HG03039 (cell line): ENCODE results near the gene TNFRSF25.

Source experiments
- ATAC-seq: cut with Tn5 transposase; IDR thresholded peaks from one replicate; pipeline ENCODE4 v1.9.1; 2021; ENCODE audit warnings: mild to moderate bottlenecking, moderate library complexity; ENCODE audit not compliant: unreplicated experiment

Gene TNFRSF25

GRCh38 chr1:6488602-6489382 is 22.8 kb upstream of the TNFRSF25 start:
- no peak for ATAC-seq

GRCh38 chr1:6487804-6488484 is 22.0 kb upstream of the TNFRSF25 start:
- ATAC-seq: no peak

- ATAC-seq: no peak
Measured at GRCh38 chr1:6486433-6487011, 20.5 kb upstream of the TNFRSF25 start.

- ATAC-seq: no peak
Measured at GRCh38 chr1:6485168-6486101, 19.5 kb upstream of the TNFRSF25 start.

- no peak for ATAC-seq
Measured at GRCh38 chr1:6484826-6485167, 18.8 kb upstream of the TNFRSF25 start.

GRCh38 chr1:6483761-6484117 is 17.8 kb upstream of the TNFRSF25 start:
- no peak for ATAC-seq

GRCh38 chr1:6483017-6483760 is 17.2 kb upstream of the TNFRSF25 start:
- no peak for ATAC-seq

GRCh38 chr1:6481820-6482219 is 15.8 kb upstream of the TNFRSF25 start:
- no peak for ATAC-seq

GRCh38 chr1:6477039-6477820 is 11.3 kb upstream of the TNFRSF25 start:
- ATAC-seq: no peak

- no peak for ATAC-seq
Measured at GRCh38 chr1:6476483-6476882, 10.5 kb upstream of the TNFRSF25 start.

- no peak for ATAC-seq
Measured at GRCh38 chr1:6475381-6476133, 9.6 kb upstream of the TNFRSF25 start.

GRCh38 chr1:6474815-6475282 is 8.9 kb upstream of the TNFRSF25 start:
- no peak for ATAC-seq

- no peak for ATAC-seq
Measured at GRCh38 chr1:6473974-6474814, 8.2 kb upstream of the TNFRSF25 start.

GRCh38 chr1:6473156-6473555 is 7.2 kb upstream of the TNFRSF25 start:
- ATAC-seq: no peak

GRCh38 chr1:6472391-6472790 is 6.4 kb upstream of the TNFRSF25 start:
- ATAC-seq: no peak

- ATAC-seq: no peak
Measured at GRCh38 chr1:6471970-6472368, 6.0 kb upstream of the TNFRSF25 start.

- no peak for ATAC-seq
Measured at GRCh38 chr1:6471086-6471969, 5.4 kb upstream of the TNFRSF25 start.
